ENCODE results near the gene EPHA3.

The EPHA3 gene

DNA sequence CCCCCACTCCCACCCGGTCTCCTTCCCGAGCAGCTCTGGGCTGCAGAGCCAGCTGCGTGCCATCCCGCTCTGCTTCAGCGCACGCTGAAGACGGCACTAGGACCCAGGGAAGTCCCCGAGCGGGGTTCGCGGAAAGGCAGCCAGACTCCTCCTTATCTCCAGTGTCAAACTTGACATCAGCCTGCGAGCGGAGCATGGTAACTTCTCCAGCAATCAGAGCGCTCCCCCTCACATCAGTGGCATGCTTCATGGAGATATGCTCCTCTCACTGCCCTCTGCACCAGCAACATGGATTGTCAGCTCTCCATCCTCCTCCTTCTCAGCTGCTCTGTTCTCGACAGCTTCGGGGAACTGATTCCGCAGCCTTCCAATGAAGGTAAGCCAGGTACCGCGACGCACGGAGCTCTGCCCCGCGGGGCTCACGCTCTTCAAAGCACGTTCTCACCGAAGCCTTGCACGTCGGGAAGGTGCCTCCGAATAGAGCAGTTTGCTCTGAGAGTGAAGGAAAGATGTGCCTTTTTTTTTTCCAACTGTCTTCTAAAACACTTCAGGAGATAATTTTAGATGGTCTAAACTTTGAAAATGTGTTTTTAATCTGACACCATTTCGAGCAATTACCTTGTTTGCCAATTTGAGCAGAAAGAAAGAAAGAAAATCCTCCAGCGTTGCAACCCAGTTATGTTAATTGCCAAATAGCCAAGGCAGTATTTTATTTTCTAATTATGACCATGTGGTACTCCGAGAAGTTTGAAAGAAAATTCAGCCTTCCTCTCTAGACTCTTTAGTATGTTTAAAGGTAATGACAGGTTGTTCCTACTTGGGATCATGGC, at the start of gene EPHA3:
EPHA3 (plus strand) TSS at position 161 of the 830 bp plus-strand sequence; CDS start at position 289, 128 bp downstream.
- peak; percentile 71 for DNase-seq

DNA sequence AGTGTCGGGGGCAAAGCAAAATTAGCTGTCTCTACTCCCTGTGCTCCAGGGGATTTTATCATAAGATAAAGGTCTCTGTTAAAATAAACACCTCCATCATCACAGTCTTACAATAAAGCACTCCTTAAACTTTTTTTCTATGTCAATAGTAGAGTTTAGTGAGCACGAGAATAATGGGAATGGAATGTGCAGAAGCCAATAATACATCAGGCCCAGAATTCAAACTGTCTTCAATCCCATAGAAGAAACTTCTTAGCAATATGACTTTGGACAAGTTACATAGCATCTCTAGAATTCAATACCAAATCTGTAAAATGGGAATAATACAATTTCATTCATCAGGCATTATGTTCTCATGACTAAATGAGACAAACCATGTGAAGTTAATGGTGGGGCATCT, 49.0 kb upstream of the EPHA3 start:
- DNase-seq, result no peak

DNA sequence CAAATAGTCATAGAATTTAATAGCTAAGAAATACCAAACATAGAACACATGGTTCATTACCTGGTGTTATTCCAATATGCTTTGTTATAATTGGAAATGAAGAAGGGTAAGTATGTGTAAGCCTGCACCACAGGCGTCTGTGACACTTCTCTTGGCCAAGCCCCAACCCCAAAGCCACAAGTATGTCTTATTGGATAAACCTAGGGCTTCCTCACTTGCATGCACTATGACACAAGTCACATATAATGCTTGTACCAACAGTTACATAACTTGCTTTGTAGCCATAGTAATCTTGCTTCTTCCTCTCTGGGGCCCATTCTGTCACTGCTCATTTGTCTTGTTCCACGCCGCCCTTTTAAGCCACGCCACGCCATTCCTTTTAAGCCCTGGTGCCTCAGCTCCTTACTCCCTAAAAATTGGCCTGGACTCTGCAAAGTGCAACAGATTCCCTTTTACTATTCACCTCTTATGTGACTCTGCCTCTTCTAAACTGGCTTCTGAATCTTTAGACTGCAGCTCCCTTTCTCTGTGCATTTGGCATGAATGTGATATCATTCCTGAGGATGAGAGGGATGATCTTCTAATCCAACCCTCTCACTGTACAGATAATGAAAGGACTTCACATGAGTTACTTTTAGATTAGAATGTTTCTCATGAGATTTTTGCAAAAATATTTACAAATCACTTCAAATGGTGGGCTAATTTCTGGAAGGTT, 48.1 kb upstream of the EPHA3 start:
- DNase-seq, result no peak

DNA sequence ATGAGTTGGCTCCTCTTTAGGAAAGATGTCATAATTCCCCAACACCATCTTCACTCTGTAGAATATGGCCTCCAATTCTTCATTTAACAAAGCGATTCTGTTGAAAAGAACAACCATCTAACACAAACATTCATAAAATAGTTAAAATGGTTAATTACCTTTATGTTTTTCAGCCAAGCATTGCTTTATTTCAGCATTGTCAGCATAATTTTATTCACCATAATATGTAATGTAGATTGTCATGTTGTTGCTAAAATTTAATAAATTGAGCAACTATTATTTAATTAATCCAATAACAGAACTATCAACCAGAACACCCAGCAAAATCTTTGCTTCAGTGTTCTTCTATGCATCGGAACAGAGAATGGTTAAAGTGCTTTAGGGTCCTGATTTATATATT, 46.2 kb upstream of the EPHA3 start:
- no peak for DNase-seq

DNA sequence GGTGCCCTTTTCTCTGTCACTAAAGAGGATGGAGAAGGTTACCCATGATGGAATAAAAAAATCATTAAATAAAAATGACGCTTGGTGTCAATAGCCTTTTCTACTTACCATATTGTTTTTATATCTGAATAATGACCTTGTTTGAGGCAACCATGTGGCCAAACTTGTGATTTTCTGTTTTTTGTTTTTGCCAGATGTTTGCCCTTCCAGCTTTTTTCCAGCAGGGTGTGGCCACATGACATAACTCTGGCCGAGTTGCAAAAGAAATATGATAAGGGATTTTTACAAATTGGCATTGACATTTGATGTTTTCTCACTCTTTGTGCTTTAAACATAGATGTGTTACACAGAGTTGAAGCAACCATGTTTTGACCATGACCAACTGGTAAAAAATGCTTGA, 39.7 kb upstream of the EPHA3 start:
- no peak for DNase-seq

DNA sequence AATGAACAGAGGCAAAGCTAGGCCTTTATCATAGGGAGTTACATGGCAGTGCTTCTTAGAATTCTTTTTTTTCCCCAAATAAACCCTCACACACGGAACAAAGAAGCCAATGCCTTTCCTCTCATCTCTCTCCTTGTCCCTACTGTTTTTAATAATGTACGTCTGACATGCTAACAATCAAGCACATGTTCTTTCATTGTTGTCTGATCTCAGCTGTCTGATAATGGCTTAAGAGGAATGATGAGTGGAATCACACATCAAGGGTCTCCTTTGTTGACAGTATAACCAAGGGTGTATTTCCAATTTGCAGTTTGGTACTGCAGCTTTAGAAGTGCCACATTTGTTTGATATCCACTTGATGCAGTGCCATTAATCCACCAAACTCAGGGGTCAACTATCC, 34.8 kb upstream of the EPHA3 start:
- DNase-seq, result peak; percentile 26

DNA sequence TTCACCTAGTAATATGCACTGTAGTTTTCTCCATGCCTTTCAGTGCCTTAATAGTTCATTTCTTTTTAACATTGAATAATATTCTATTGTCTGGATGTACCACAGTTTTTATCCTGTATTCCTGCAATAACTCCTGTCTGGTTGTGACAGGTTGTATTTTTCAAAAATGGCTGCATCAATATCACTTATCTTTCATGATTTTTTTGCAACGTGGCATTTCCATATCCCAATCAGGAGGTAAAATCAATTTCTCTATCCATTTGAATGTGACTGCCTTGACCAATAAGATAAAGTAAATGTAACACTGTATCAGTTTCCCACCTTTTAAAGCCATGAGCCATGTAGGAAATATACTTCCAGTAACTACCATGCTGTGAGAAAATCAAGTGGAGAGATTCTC, 27.5 kb upstream of the EPHA3 start:
- DNase-seq, result no peak

DNA sequence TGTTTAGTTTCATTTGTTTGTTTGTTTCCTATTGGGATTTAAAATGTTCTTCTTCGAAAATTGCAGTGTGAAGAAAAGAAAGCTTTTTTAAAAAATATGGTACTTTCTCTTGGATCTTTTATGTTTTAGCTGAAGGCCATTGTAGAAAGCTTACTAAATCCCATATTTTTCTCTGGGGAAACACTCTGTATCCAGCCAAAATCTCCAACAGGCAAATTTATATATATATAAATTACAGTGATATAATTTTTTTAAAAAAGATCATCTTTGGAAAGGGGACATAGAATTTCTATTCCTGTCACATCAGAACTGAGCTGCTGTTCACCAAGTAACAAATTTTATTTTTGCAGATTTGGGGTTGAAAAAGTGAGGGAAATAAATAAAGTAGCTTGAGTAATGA, 19.6 kb upstream of the EPHA3 start:
- DNase-seq, result no peak

DNA sequence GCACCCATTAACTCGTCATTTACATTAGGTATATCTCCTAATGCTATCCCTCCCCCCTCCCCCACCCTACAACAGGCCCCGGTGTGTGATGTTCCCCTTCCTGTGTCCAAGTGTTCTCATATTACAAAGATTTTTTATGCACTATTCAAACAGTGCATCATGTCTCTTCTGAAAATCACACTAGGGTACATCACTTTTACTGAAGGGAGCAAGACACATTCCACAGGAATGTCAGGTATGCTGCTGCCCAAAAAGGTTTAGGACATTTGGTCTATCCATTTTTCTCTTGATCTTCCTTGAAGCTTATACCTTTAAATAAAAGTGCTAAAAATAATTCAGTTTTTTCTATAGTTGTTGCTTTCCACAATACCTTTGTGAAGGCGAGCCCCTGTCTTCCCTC, 9.2 kb upstream of the EPHA3 start:
- DNase-seq, result no peak

DNA sequence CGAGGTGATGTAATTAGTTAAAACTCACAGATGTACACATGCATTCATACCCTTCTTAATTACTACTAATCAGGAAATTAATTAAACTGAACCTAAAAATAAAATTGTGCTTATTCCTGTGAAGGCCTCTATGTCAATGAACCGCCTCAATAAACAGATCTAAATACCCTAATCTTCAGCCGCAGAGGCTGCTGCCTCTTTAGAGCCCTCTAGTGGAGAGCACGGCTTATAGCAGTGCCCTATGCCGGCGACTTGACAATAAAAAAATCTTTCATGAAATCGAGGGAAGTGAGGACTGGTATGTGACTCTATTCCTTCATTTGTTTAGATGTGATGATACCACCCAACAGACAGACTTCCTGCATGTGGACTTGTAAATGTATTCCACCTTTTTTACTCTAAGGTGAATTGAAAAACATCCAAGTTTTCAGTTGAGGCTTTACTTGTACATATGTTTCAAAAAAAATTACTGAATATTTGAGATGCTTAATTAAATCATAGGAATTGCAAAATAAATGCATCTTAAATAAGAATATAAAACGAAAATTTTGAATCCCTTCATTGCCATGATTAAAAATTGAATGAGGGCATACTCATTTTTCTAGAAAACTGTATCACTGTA, 8.3 kb upstream of the EPHA3 start:
- peak; percentile 37 for DNase-seq

DNA sequence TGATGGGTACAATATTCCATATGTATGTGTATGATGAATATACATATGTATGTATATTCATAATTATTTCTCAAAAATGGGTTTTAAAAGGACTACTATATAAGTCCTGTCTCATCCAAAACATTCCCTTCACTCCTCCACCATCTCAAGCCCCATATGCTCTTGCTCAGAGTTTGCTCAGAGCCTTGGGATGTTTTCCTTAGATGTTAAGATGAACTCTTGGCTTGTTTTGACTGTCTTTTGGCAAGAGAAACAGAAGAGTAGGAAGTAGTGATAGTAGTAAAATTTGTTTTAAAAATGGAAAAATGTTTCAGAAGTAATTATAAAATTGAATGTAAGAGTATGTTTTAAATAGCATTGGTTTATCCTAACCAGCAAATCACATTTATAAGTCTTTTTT, 6.2 kb upstream of the EPHA3 start:
- DNase-seq, result no peak

DNA sequence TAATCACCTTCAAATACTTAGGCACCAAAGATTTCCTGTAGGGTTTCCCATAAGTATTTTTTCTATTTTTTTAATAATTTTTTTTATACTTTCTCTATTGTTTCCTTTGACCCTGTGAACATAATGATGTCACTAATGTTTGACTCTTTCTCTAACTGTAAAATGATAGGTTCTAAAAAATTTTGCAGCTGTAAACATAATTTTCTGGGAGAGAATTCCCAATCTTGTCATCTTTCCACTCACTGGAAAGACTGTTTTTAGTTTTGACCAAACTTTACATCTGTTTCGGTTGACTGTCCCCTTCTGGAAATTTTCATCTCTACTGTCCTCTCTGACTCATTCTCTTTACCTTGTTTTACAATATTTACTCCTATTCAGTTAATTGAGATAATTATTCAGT, 5.5 kb upstream of the EPHA3 start:
- no peak for DNase-seq

DNA sequence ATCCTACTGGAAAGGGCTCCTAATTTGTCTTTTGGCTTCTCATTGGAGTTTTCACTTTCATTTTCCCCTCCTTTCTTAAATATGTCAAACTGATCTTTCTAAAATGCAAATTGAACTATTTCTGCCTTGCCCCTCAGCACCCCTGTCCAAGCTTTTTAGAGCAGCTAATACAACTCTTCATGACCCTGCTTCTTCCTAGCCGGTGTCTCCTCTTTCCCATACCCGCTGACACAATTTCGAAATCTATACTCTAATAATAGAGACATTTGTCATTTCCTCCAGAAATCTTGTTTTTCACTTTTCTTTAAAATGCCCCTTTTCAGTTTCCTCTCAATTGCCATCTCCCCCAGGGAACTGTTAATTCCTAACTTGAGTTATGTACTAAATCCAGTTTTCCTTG, 2.9 kb upstream of the EPHA3 start:
- no peak for DNase-seq

DNA sequence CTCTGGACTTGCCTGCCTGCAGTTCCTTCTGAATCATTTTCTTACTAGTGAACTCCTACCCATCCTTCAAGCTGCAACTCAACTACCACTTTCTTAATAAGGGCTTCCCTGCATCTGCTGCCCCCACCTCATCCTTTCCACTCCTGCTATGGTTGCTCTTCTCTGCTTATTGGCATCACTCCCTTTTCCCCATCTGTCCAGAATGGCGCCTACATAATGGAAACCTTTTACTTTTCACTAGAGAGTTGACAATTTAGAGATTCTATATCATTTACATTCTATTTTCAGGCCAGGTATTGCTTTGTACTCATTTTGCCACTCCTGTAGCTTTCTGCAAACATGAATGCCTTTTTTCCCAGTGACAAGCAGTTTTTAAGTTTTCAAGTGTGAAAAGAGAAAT, 1.9 kb upstream of the EPHA3 start:
- DNase-seq, result no peak

DNA sequence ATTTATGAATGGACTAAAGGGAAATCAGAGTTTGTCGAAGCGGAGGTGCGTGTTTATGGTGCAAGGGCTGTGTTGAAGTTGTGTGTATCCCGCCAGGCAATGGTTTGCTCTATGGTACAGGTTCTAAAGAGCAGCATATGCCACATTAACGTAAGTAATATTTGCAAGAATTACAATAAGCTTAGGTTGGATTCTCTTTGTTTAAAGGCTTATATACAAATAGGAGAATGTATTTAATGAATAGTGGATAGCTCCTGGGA, 800 bp downstream of the EPHA3 start:
- no peak for DNase-seq

DNA sequence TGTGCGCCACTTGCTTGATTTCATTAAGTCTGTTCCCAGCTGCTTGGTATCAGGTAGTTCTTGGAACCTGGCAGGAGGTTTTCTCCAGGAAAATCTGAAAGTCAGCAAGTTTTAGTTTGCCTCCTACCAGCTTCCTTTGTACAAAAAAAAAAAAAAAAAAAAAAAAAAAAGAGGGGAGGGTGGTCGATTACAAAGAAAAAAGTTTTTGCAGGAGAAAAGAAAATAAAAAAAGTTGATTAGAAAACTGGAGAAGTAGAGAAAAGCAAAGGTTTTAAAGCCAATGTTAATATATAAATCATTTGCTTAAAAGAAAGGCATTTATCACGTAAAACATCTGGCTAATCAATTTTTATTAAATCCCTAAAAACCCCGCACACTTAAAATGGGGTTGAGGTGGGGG, 5.9 kb downstream of the EPHA3 start:
- DNase-seq, result no peak

DNA sequence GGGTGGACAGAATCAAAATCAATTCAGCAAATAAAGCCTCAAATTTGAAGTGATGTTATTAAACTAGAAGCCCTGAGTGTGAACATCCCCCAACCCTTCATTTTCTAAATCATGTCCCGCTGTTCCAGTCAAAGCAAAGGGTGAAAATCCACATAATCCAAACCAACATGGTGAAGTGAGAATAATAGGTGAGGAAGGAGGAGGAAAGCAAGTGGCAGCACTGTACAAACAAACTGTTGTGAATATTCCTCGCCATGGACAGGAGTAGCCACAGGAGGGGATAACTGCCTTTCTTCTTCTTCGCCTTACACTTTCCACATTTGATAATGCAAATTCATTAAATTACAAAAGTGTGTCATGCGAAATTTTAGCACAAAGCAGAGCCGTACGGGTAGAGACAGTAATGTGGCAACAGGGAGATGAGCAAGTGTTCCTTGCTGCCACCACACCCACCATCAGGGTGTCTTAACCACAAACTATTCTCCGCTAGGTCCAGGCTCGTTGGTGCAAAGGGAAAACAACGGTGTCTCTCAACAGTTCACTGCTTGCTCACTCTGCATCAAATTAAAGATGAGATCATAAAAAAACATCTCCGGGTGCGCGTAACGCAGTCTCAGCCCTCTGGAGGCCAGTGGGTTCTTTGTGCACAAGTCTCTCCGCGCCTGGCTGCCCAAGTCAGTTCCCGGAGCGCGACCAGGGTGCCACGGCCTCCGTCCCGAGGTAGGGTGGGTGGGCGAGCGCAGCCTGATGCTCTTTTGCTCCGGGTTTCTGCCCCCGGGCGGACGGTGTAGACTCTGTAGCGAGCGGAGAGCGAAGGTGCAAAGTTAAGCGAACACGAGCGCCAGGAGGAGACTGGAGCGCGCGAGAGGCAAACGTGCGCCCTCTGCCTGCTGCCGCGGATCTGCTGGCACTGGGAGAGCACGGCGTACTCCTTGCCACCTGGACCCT, 6.7 kb downstream of the EPHA3 start:
- peak; percentile 72 for DNase-seq

DNA sequence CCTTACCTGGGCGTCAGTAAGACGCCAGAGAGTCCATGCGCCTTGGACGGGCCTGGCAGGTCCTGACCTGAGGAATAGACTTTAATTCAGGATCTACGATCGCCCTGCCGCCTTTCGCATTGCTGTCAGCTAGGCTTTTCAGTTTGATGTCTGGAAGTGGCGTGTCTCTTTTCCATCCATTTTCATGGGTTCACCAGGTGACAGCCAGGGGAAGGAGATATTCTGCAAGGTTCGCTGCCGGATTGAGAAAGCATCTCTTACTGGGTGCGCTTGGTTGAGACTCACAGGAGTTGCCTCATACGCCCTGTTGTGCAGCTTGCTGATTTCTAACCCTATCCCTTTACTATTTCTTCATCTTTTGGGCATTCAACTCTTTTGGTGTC, 7.4 kb downstream of the EPHA3 start:
- DNase-seq, result peak; percentile 48

DNA sequence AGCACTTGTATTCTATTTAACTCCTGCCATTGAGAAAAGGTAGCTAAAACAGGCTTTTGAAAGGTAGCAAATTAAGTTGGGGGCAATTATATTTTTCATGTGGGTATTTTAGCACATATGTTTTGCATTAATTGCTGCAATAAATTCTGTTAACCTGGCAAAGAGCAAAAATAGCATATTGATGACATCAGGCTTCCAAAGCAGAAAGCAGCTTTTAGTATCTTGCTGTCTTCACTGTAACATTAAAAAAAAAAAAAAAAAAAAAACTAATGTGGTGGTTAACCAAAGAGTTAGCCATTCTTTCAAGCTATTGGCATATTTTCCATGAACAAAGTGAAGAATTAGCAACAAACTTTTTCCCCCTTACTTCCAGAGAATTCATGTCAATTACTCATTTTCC, 9.1 kb downstream of the EPHA3 start:
- DNase-seq, result no peak

DNA sequence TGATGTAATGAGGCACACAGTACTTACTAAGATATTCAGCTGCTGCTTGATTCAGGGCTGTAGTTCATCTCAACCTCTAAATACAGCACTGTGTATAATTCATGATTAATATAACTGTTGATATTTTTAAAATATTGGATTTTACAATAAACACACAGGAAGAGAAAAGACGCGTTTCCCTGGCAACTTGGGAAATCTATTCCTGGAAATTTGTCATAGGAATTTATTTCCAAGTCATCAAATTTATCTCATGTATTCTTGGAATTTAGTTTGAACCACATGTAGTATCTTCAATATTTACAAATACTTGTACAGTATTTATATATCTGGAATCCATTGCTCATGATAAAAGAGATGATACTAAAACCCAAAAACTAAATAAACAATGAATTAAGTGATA, 30.6 kb downstream of the EPHA3 start:
- no peak for DNase-seq

DNA sequence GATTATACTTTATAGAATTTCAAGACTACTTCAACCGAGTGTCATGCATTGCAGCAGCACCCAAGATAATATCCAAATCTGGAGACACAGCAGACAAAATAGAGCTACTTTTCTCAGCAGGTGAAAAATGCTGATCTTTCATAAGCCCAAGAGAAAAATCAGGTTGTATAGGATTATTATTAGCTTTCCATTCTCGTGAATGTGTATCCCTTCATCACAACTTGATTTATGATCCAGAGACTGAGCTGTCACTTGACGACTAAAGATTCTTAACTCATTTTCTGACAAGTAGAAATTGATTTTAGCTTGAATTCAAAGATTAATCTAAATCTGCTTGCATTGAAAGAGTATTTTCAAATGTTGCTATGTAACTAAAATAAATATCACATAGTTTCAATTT, 32.4 kb downstream of the EPHA3 start:
- DNase-seq, result no peak

DNA sequence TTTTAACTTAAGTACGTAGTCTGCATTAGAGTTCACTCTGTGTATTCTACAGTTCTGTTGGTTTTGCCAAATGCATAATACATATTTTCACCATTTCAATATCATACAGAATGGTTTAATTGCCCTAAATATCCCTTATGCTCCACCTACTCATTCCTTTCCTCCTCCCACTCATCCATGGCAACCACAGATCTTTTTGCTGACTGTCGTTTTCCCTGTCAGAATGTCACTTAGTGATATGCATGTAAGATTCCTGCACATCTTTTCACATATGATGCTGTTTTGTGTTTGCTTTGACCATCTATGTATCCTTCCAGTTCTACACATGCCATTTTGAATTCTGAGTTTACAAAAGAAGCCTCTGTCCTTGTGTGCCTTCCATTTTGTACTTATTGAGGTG, 36.7 kb downstream of the EPHA3 start:
- DNase-seq, result no peak

DNA sequence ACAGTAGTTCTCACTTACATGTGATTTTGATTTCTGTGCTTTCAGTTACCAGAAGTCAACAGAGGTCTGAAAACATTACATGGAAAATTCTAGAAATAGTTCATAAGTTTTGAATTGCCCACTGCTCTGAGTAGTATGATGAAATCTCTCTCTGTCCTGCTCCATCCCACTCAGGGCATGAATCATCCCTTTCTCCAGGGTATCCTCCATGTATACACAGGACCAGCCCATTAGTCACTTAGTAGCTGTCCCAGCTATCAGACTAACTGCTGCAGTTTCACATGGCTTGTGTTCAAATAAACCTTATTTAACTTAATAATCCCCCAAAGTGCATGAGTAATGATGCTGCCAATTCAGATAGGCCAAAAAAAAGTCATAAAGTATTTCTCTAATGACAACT, 38.6 kb downstream of the EPHA3 start:
- DNase-seq, result no peak

All from NCI-H1105 (cell line).